ENCODE data around the gene ERCC2. TPM values are rescaled to one million over a fixed set of nuclear protein-coding genes. Genes with fewer than 3 reads are reported as not detected.
A peak's percentile ranks its signal among the peaks of the same experiment; 100 is the strongest.

ERCC2 gene
- total RNA-seq, 1 experiment from 2014 or later, result 27.8 TPM

GRCh38 chr19:45342911-45343310, 27.5 kb downstream of the ERCC2 start:
- H3K27ac Mint-ChIP-seq (ENCODE audit: low read depth, unreplicated experiment), result no peak overlapping the region
- no peaks in the 10 kb centered on the region for H3K36me3 Mint-ChIP-seq (ENCODE audit: insufficient read depth, unreplicated experiment)
- TF ChIP-seq CTCF (IDR thresholded peaks at IDR 0.05; ENCODE audit: unreplicated experiment), result no peak
- DNase-seq (ENCODE audit: unreplicated experiment), result no peak
- peaks cover 6% of the 10 kb centered on the region for H3K4me1 Mint-ChIP-seq (ENCODE audit: insufficient read depth, unreplicated experiment)
- no TSS peak for BruUV-seq (replicated peaks)
- H3K27me3 Mint-ChIP-seq (ENCODE audit: insufficient read depth, unreplicated experiment), result no peaks in the 10 kb centered on the region
- H3K9me3 Mint-ChIP-seq (ENCODE audit: unreplicated experiment), result no peaks in the 10 kb centered on the region
- H3K4me3 Mint-ChIP-seq (ENCODE audit: unreplicated experiment), result no peak overlapping the region
- ChIA-PET CTCF (no interaction called here), POLR2A (no interaction called here)
- intact Hi-C loops (cut with micrococcal nuclease), result no loop called here

- Mint-ChIP-seq H3K4me3 (ENCODE audit: unreplicated experiment) (no peak overlapping the region), H3K36me3 (ENCODE audit: insufficient read depth, unreplicated experiment) (no peaks in the 10 kb centered on the region), H3K27ac (ENCODE audit: low read depth, unreplicated experiment) (no peak overlapping the region), H3K9me3 (ENCODE audit: unreplicated experiment) (no peaks in the 10 kb centered on the region), H3K27me3 (ENCODE audit: insufficient read depth, unreplicated experiment) (no peaks in the 10 kb centered on the region), H3K4me1 (ENCODE audit: insufficient read depth, unreplicated experiment) (peaks cover 6% of the 10 kb centered on the region)
- intact Hi-C loops (cut with micrococcal nuclease), result no loop called here
- TF ChIP-seq CTCF (IDR thresholded peaks at IDR 0.05; ENCODE audit: unreplicated experiment), result no peak
- CTCF ChIA-PET, result interaction anchor here (1.0 kb wide), 1 partner anchor 145 kb away, joined by 3 read pairs; no protein-coding TSS in a partner anchor
- no peak for DNase-seq (ENCODE audit: unreplicated experiment)
- no TSS peak for BruUV-seq (replicated peaks)
- POLR2A ChIA-PET, result interaction anchor here (1.3 kb wide), 1 partner anchor 28 kb away, joined by 3 read pairs; no protein-coding TSS in a partner anchor
These were observed 29.4 kb downstream of the ERCC2 start for GRCh38 chr19:45340899-45341453.

- H3K4me1 Mint-ChIP-seq (ENCODE audit: insufficient read depth, unreplicated experiment), result peaks cover 5% of the 10 kb centered on the region
- no peaks in the 10 kb centered on the region for H3K9me3 Mint-ChIP-seq (ENCODE audit: unreplicated experiment)
- no TSS peak for BruUV-seq (replicated peaks)
- DNase-seq (ENCODE audit: unreplicated experiment), result peak; percentile 47
- H3K27ac Mint-ChIP-seq (ENCODE audit: low read depth, unreplicated experiment), result no peak within 1 kb of the TSS
- no peak for TF ChIP-seq CTCF (IDR thresholded peaks at IDR 0.05; ENCODE audit: unreplicated experiment)
- no peaks in the 10 kb centered on the region for H3K36me3 Mint-ChIP-seq (ENCODE audit: insufficient read depth, unreplicated experiment)
- H3K4me3 Mint-ChIP-seq (ENCODE audit: unreplicated experiment), result no peak within 1 kb of the TSS
- POLR2A ChIA-PET, result no interaction called here
- CTCF ChIA-PET, result no interaction called here
- H3K27me3 Mint-ChIP-seq (ENCODE audit: insufficient read depth, unreplicated experiment), result no peaks in the 10 kb centered on the region
- intact Hi-C loops (cut with micrococcal nuclease), result no loop called here
These were observed 30.0 kb downstream of the ERCC2 start, which contains the start of gene KLC3 for GRCh38 chr19:45340232-45340898. Gene KLC3, plus strand, starts transcription at chr19:45340750. Its CDS starts 4,792 bp downstream, at chr19:45345542.

- Mint-ChIP-seq H3K27ac (ENCODE audit: low read depth, unreplicated experiment) (no peak overlapping the region), H3K36me3 (ENCODE audit: insufficient read depth, unreplicated experiment) (no peaks in the 10 kb centered on the region), H3K27me3 (ENCODE audit: insufficient read depth, unreplicated experiment) (no peaks in the 10 kb centered on the region), H3K9me3 (ENCODE audit: unreplicated experiment) (no peaks in the 10 kb centered on the region), H3K4me1 (ENCODE audit: insufficient read depth, unreplicated experiment) (no peaks in the 10 kb centered on the region), H3K4me3 (ENCODE audit: unreplicated experiment) (no peak overlapping the region)
- no peak for TF ChIP-seq CTCF (IDR thresholded peaks at IDR 0.05; ENCODE audit: unreplicated experiment)
- intact Hi-C loops (cut with micrococcal nuclease), result loop anchor here (2.0 to 10.0 kb wide), 3 partner anchors 91 to 245 kb away; partner anchors contain the start of gene PPP1R37
- no TSS peak for BruUV-seq (replicated peaks)
- no peak for DNase-seq (ENCODE audit: unreplicated experiment)
- ChIA-PET CTCF (interaction anchor here (0.6 to 2.3 kb wide), 18 partner anchors 11 to 437 kb away, joined by 3 to 16 read pairs (median 3); partner anchors contain the start of gene PPP1R37), POLR2A (interaction anchor here (1.0 to 1.4 kb wide), 2 partner anchors 13 to 261 kb away, joined by 3 to 5 read pairs; partner anchors contain the start of gene GEMIN7)
These were observed 30.7 kb downstream of the ERCC2 start for GRCh38 chr19:45339629-45340028.

All from MCF 10A (cell line).